MM.1S (cell line): ENCODE data around the gene KCNH2.

Experiments
- CTCF ChIP-seq: fragments of 300-600 bp; sonication (generic); IDR thresholded peaks from 2 replicates; pipeline ENCODE4 v1.5.1; 2016; ENCODE audit warnings: antibody characterized with exemption, low read length, mixed read lengths
- EZH2 ChIP-seq: fragments of 300-600 bp; sonication (generic); optimal IDR thresholded peaks from 2 replicates; pipeline ENCODE3; 2017; ENCODE audit warnings: low read depth, mild to moderate bottlenecking, antibody characterized with exemption, low read length, mixed read lengths
- EZH2phosphoT487 ChIP-seq: fragments of 300-600 bp; sonication (generic); IDR thresholded peaks from 2 replicates; pipeline ENCODE4 v1.6.1; 2018; ENCODE audit warnings: antibody characterized with exemption, low read length

GRCh38 chr7:150923802-150924201 lies 54.3 kb downstream of the KCNH2 start:
- TF ChIP-seq CTCF (no peak), EZH2 (no peak), EZH2phosphoT487 (no peak)
